Activated T-cell treated with anti-CD3 and anti-CD28 coated beads, Interleukin-2, amount 50 U/mL, for 1 hour (primary cell): ENCODE measurements around the gene KLHL42.
"Not testable (repeated sequence)": the region's sequence is repeated elsewhere in the genome, so short reads cannot be mapped to it uniquely, and the experiment has no call there.

ENCODE experiments used
- DNase-seq: peaks from one replicate; pipeline ENCODE4 v3.0.0-alpha.2; 2020

Gene KLHL42

GRCh38 chr12:27779920-27780611, at the start of gene KLHL42, which contains the start of gene MANSC4:
Gene KLHL42, plus strand, starts transcription at chr12:27780233. Its CDS starts 98 bp downstream, at chr12:27780331.
Gene MANSC4, minus strand, starts transcription at chr12:27780236. Its CDS starts 8,960 bp downstream, at chr12:27771276.
- peak; percentile 74 for DNase-seq

GRCh38 chr12:27732281-27732680, 47.8 kb upstream of the KLHL42 start:
- no peak for DNase-seq

GRCh38 chr12:27733052-27733656, 46.9 kb upstream of the KLHL42 start:
- peak; percentile 39 for DNase-seq

- no peak for DNase-seq
These were observed 46.2 kb upstream of the KLHL42 start for GRCh38 chr12:27733791-27734190.

GRCh38 chr12:27734321-27734720, 45.7 kb upstream of the KLHL42 start:
- not testable (repeated sequence) for DNase-seq

- no peak for DNase-seq
These were observed 36.4 kb upstream of the KLHL42 start for GRCh38 chr12:27743601-27744000.

- DNase-seq: not testable (repeated sequence)
These were observed 34.3 kb upstream of the KLHL42 start for GRCh38 chr12:27745734-27746133.

- no peak for DNase-seq
These were observed 32.8 kb upstream of the KLHL42 start for GRCh38 chr12:27747111-27747820.

GRCh38 chr12:27751386-27752047, 28.5 kb upstream of the KLHL42 start:
- DNase-seq: no peak

GRCh38 chr12:27754795-27755194, 25.2 kb upstream of the KLHL42 start:
- DNase-seq: no peak

GRCh38 chr12:27756670-27757195, 23.3 kb upstream of the KLHL42 start:
- DNase-seq: no peak

- DNase-seq: no peak
These were observed 17.3 kb upstream of the KLHL42 start for GRCh38 chr12:27762757-27763156.

- no peak for DNase-seq
These were observed 13.4 kb upstream of the KLHL42 start for GRCh38 chr12:27766587-27766986.

GRCh38 chr12:27769142-27769673, 10.8 kb upstream of the KLHL42 start:
- no peak for DNase-seq

- DNase-seq: no peak
These were observed 8.3 kb upstream of the KLHL42 start for GRCh38 chr12:27771481-27772327.

GRCh38 chr12:27772328-27773049, 7.5 kb upstream of the KLHL42 start:
- no peak for DNase-seq

- DNase-seq: no peak
These were observed 2.9 kb upstream of the KLHL42 start for GRCh38 chr12:27777141-27777540.

- DNase-seq: no peak
These were observed 1.8 kb upstream of the KLHL42 start for GRCh38 chr12:27778206-27778605.

- no peak for DNase-seq
These were observed 565 bp upstream of the KLHL42 start for GRCh38 chr12:27779416-27779919.

GRCh38 chr12:27780612-27781408, 777 bp downstream of the KLHL42 start:
- DNase-seq: no peak
